GM19397 (cell line): Measurements from ENCODE around the gene FSCN2.
"Not testable (repeated sequence)": the region's sequence is repeated elsewhere in the genome, so short reads cannot be mapped to it uniquely, and the experiment has no call there.

Experiments
- ATAC-seq: cut with Tn5 transposase; IDR thresholded peaks from one replicate; pipeline ENCODE4 v1.9.1; 2021; ENCODE audit warnings: mild to moderate bottlenecking, moderate library complexity; ENCODE audit not compliant: unreplicated experiment

Gene FSCN2

GRCh38 chr17:81573794-81574642, 45.8 kb downstream of the FSCN2 start:
- ATAC-seq: no peak

DNA sequence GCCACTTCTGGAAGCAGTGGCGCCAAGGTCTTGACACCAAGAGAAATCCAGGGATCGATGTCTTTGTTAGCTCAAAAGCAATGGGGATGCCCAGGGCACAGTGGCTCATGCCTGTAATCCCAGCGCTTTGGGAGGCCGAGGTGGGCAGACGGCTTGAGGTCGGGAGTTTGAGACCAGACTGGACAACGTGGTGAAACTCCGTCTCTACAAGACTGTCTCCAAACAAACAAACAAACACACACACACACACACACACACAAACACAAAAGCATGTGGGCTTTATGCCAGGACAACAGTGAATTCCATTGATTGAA, 46.4 kb downstream of the FSCN2 start:
- ATAC-seq: no peak

- ATAC-seq: no peak
Measured at GRCh38 chr17:81575836-81576235, 47.7 kb downstream of the FSCN2 start.

GRCh38 chr17:81576621-81577277, 48.6 kb downstream of the FSCN2 start:
- no peak for ATAC-seq

- ATAC-seq: no peak
Measured at GRCh38 chr17:81577278-81578000, 49.3 kb downstream of the FSCN2 start.

DNA sequence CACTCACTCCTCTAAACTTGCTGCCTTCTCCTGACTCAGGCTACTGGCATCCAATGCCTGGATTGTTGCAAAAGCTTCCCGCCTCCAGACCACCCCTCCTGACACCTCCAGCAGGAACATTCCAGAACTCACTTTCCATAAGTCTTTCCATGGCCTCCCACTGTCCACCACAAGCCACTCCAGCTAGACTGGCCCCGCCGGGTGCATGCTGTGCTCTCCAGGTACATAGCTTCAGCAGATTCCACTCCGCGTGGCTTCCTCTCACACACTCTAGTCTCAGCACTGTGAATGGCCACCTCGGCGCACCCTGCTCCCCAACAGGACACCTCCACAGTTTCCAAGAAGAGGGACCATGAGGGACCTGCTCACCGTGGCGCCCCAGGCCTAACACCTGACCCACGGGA, 49.9 kb downstream of the FSCN2 start:
- ATAC-seq: no peak

DNA sequence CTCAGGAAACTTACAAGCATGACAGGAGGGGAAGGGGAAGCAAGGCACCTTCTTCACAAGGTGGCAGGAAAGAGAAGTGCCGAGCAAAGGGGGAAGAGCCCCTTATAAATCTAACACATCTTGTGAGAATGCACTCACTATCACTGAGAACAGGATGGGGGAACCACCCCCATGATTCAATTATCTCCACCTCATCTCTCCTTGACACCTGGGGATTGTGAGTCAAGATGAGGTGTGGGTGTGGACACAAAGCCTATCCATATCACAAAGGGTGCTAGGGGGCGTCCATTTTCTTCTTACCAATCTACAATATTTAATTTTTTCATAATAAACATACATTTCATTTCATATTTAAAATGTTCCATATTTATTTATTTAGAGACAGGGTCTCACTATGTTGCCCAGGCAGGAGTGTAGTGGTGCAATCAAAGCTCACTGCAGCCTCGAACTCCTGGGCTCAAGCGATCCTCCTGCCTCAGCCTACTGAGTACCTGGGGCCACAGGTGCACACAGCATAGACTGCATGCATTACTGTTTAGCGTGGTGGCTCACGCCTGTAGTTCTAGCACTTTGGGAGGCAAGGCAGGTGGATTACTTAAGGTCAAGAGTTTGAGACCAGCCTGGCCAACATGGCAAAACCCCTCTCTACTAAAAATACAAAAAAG, 50.5 kb downstream of the FSCN2 start:
- no peak for ATAC-seq

GRCh38 chr17:81579298-81579697, 51.1 kb downstream of the FSCN2 start:
- no peak for ATAC-seq

GRCh38 chr17:81579821-81580321, 51.7 kb downstream of the FSCN2 start:
- ATAC-seq: no peak

DNA sequence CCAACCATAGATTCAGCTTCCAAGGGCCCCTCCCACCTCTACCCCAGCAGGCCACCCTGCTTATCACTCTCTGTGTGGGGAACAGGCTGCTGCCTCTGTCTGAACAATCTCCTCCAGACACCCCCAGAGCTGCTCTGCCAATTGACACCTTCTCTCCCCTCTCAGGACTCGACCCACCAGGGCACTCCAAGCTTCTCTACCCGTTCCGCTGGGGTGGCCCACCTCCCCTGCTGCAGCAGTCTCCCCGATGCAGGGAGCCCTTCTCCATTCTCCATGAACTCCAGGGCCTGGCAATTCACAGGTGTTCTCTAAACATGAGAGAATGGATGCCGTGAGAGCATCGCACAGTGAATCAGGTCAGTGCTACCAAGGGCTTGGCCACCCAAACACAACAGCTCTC, 52.3 kb downstream of the FSCN2 start:
- ATAC-seq: no peak

DNA sequence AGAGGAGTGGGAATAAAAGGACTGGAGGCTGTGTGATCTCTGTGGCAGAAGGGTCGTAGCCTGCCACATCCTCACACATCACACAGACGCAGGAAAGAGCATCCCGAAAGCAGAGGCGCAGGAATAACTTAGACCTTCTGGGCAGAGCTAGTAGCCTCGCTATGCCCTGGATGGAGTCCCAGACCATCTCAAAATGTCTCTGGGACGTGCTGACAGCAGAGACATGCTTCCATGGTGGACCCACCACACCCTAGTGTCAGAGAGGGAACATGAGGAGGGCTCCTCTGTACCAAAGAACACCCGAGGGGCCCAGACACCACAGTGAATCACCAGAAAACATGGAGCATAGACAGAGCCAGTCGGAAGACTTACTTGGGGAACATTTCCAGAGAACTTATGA, 53.6 kb downstream of the FSCN2 start:
- ATAC-seq: no peak

DNA sequence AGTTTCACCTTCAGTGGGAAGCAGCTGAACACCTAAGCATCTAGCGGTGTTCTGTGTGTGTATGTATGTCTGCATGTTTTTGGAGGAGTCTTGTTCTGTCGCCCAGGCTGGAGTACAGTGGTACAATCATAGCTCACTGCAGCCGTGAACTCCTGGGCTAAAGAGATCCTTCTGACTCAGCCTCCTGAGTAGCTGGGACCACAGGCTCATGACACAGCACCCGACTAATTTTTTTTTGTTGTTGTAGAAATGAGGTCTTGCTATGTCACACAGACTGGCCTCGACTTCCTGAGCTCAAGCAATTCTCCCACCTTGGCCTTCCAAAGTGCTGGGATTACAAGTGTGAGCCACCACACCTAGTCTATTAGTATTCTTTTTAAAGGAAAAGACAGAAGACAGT, 54.2 kb downstream of the FSCN2 start:
- no peak for ATAC-seq

DNA sequence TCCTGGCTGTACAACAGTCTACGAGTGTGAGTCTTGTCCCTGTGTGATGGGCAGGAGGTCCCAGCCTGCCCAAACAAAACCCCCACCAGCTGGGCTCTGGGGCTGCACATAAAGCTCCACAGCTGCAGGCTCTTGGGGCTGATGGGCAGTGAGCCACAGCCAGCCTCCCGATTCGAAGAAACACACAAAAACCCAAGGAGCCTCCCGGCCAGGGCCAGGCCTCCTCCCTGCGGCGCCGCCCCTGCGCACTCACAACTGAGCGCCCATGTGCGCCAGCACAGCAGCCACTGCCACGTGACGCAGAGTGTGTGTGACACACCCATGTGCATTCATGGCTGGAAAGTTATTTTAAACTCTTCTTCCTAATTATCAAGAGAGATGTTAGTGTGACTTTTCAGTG, 54.6 kb downstream of the FSCN2 start:
- no peak for ATAC-seq

DNA sequence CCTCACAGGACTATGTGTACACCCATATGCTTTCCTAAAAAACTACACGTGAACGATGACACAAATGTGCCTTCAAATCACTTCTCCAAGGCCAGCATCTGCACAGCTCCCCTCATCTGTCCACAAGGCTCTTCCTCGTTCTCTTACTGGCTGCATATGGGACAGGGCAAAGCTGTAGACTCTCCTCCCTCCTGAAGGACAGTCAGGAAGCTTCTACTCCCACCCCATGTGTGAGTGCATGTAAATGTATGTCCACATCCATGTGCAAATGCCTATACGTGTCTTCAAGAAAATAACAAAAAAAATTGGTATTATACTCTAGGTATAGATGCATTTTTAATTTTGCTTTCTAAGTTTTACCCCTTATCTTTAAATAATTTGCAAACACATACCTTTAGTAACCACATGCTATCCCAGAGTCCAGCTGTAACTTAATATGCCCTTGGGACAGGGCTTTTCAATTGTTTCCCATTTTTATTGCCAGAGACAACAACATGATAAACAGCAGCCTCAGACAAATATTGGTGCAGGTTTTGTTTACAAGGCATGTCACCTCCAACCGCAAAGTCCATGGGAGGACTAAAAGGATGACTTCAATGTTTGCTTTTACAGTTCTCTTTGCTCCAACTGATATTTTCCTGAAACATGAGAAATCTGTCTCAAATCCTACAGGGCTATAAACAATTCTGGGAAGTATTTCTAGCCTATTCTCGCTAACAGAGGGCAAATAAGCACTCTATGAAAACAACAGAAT, 55.6 kb downstream of the FSCN2 start:
- ATAC-seq: no peak

GRCh38 chr17:81584771-81585170, 56.6 kb downstream of the FSCN2 start:
- ATAC-seq: not testable (repeated sequence)

- ATAC-seq: no peak
Measured at GRCh38 chr17:81586096-81586495, 57.9 kb downstream of the FSCN2 start.
